K562 (cell line): ENCODE measurements around the gene GLCCI1. TPM values are rescaled to one million over a fixed set of nuclear protein-coding genes. Genes with fewer than 3 reads are reported as not detected.

Experiments
- ATAC-seq: fragments of 200-7000 bp; cut with Tn5 transposase; 3 replicates; pipeline ENCODE4 v1.9.1; 2020; ENCODE audit warnings: moderate library complexity
- BruUV-seq: library from RNA; stranded (reverse); fragments of 400-500 nt; replicated peaks from 2 replicates; lab custom pipeline; 2021; lab: Mats Ljungman, UMichigan
- CTCF ChIA-PET: fragments of 300-600 bp; formaldehyde crosslinking; extraction: SDS; loops from one replicate; lab custom pipeline; 2021; ENCODE audit warnings: low intra/inter-chr PET ratio; lab: Yijun Ruan, JAX
- POLR2A ChIA-PET: fragments of 300-600, 350-650 bp; sonication (Branson Sonifier 250); formaldehyde crosslinking; extraction: SDS; loops from one replicate; lab custom pipeline; 2021; ENCODE audit warnings: antibody characterized with exemption, inconsistent platforms; lab: Yijun Ruan, JAX
- DNase-seq, 4 experiments: peaks; one replicate each; pipeline versions ENCODE4 v3.0.0 to v3.0.0-alpha.2; 2011 to 2018; ENCODE audit warnings: low spot score in 3 of 4, mixed read lengths in 3 of 4; ENCODE audit errors: extremely low read depth in 1 of 4
- FAIRE-seq: peaks from 2 replicates; lab custom pipeline; 2011; peaks lifted over from hg19 to GRCh38; lab: Jason Lieb, UNC
- H2AFZ ChIP-seq: 2 replicates; pipeline ENCODE4 v1.6.0; 2011; ENCODE audit warnings: low read depth, low read length, control low read depth, inconsistent platforms
- H3K27ac ChIP-seq: fragments of 200-600 bp; 3 replicates; pipeline ENCODE4 v1.8.0; 2011; ENCODE audit warnings: low read depth, mild to moderate bottlenecking, control low read depth, inconsistent platforms, low read length, moderate library complexity, mixed read lengths; ENCODE audit errors: extremely low read depth
- H3K27me3 ChIP-seq, 2 experiments: fragments of 300-600 bp in 1 of 2; 2 replicates in 1 of 2; 3 replicates in 1 of 2; pipeline versions ENCODE4 v1.6.0 to v1.8.0; 2011; ENCODE audit warnings: inconsistent platforms in 2 of 2, low read length in 2 of 2, mild to moderate bottlenecking in 1 of 2, mixed read lengths in 1 of 2, moderate library complexity in 1 of 2; ENCODE audit not compliant: control insufficient read depth in 2 of 2, insufficient read depth in 2 of 2
- H3K36me3 ChIP-seq: fragments of 300-600 bp; 3 replicates; pipeline ENCODE4 v1.8.0; 2011; ENCODE audit warnings: mild to moderate bottlenecking, low read length, inconsistent platforms; ENCODE audit not compliant: control insufficient read depth, insufficient read depth
- H3K4me1 ChIP-seq, 2 experiments: fragments of 200-600 bp in 1 of 2; replicated peaks in 1 of 2; 2 replicates in 1 of 2; 3 replicates in 1 of 2; pipeline versions ENCODE4 v1.5.1 to v1.8.0; 2011; ENCODE audit warnings: inconsistent platforms in 2 of 2, low read length in 2 of 2, mild to moderate bottlenecking in 1 of 2, mixed read lengths in 1 of 2, moderate library complexity in 1 of 2; ENCODE audit not compliant: control insufficient read depth in 2 of 2, insufficient read depth in 2 of 2
- H3K4me2 ChIP-seq: 2 replicates; pipeline ENCODE4 v1.6.1; 2011; ENCODE audit warnings: low read length, control low read depth, inconsistent platforms, mixed read lengths; ENCODE audit not compliant: insufficient read depth
- H3K4me3 ChIP-seq: fragments of 200-600 bp; sonication (generic), shearing (Covaris generic); 2 replicates; pipeline ENCODE4 v1.5.1; 2016; ENCODE audit warnings: control low read depth, inconsistent platforms
- H3K79me2 ChIP-seq: fragments of 200-600 bp; 3 replicates; pipeline ENCODE4 v1.8.0; 2011; ENCODE audit warnings: low read length, inconsistent platforms; ENCODE audit not compliant: control insufficient read depth, insufficient read depth
- H3K9ac ChIP-seq, 2 experiments: 2 replicates each; pipeline versions ENCODE4 v1.6.0 to v1.6.1; 2011; ENCODE audit warnings: low read depth in 2 of 2, low read length in 2 of 2, control low read depth in 1 of 2, inconsistent platforms in 1 of 2, mild to moderate bottlenecking in 1 of 2, mixed read lengths in 1 of 2; ENCODE audit not compliant: insufficient read depth in 1 of 2
- H3K9me1 ChIP-seq: one replicate; pipeline ENCODE4 v1.6.0; 2011; ENCODE audit warnings: inconsistent platforms, mild to moderate bottlenecking, low read length, moderate library complexity; ENCODE audit not compliant: control insufficient read depth, insufficient read depth
- H3K9me3 ChIP-seq: replicated peaks from 2 replicates; pipeline ENCODE4 v1.5.1; 2011; ENCODE audit warnings: low read depth, low read length, inconsistent platforms; ENCODE audit not compliant: control insufficient read depth, insufficient read depth
- H4K20me1 ChIP-seq: replicated peaks from 2 replicates; pipeline ENCODE4 v1.6.1; 2011; ENCODE audit warnings: low read length, inconsistent platforms, mixed read lengths; ENCODE audit not compliant: control insufficient read depth, insufficient read depth
- FOXA3 ChIP-seq, 2 experiments: fragments of 450-650 bp in 1 of 2; sonication (generic) in 1 of 2; formaldehyde crosslinking; IDR thresholded peaks in 1 of 2; conservative IDR thresholded peaks in 1 of 2; 2 replicates each; pipeline versions ENCODE4 v1.4.0 to v1.8.0; 2020 to 2022; ENCODE audit warnings: mild to moderate bottlenecking in 2 of 2, missing genetic modification reagents in 1 of 2
- HDGF ChIP-seq: fragments of 450-650 bp; IDR thresholded peaks from 2 replicates; pipeline ENCODE4 v1.6.1; 2016
- SNIP1 ChIP-seq: fragments of 450-650 bp; IDR thresholded peaks from 2 replicates; pipeline ENCODE4 v1.7.1; 2017; ENCODE audit warnings: low read depth, mild to moderate bottlenecking
- ZNF324 ChIP-seq: fragments of 250-450 bp; sonication (Bioruptor Pico); IDR thresholded peaks from 2 replicates; pipeline ENCODE4 v1.4.0; 2020; ENCODE audit warnings: mild to moderate bottlenecking
- WGBS: fragments of 100-300 bp; shearing (Covaris generic); methylation state at CpG from one replicate; pipeline ENCODE4 v1.1.6; 2016; ENCODE audit warnings: low coverage, mixed read lengths; ENCODE audit not compliant: insufficient coverage; ENCODE audit errors: missing lambda C conversion rate; 5-methylcytosine and 5-hydroxymethylcytosine counted together
- in situ Hi-C: fragments of 300-500 bp; cut with MboI; formaldehyde crosslinking; loops from 4 replicates; pipeline ENCODE4 v1.15.0; 2018; ENCODE audit warnings: inconsistent platforms, mixed read lengths
- intact Hi-C: fragments of 100-400 bp; cut with micrococcal nuclease; formaldehyde crosslinking; loops from 2 replicates; pipeline ENCODE4 v1.14.2; 2022
- polyA plus RNA-seq, 8 experiments: library from polyadenylated mRNA; depleted of rRNA in 4 of 8; stranded (reverse) in 5 of 8; unstranded in 3 of 8; fragments of >200 nt; fragmentation: Nextera tagmentation in 2 of 8; fragmentation: Illumina TruSeq in 1 of 8; extraction: Ambion mirVana in 2 of 8; extraction: Trizol in 1 of 8; gene quantifications; 2 replicates each; pipeline versions ENCODE4 v1.2.1 to v1.2.3, GENCODE V29; 2011 to 2014; ENCODE audit warnings: inconsistent platforms in 1 of 8, missing spikeins in 1 of 8
- total RNA-seq, 7 experiments: library from RNA; depleted of rRNA in 6 of 7; stranded (reverse); fragments of >200 nt in 6 of 7; fragmentation: Illumina TruSeq in 2 of 7; extraction: Trizol in 2 of 7; gene quantifications; 2 replicates each; pipeline versions ENCODE4 v1.2.1 to v1.2.3, GENCODE V29; 2011 to 2021; ENCODE audit warnings: low replicate concordance in 1 of 7
- TF ChIP-seq, protein P1 (sequence below), 2 experiments: fragments of 450-650 bp; formaldehyde crosslinking in 1 of 2; IDR thresholded peaks; 2 replicates each; pipeline versions ENCODE4 v1.4.0 to v1.6.1; 2014 to 2020; ENCODE audit warnings: mild to moderate bottlenecking in 2 of 2, borderline replicate concordance in 1 of 2, low read depth in 1 of 2

Gene GLCCI1
- total and polyA plus RNA-seq, 9 of the 15 experiments (the other 6 are each of a cell fraction or from before 2014, with no cell fraction given): 2.7 to 11.9 (median 7.2) TPM

DNA sequence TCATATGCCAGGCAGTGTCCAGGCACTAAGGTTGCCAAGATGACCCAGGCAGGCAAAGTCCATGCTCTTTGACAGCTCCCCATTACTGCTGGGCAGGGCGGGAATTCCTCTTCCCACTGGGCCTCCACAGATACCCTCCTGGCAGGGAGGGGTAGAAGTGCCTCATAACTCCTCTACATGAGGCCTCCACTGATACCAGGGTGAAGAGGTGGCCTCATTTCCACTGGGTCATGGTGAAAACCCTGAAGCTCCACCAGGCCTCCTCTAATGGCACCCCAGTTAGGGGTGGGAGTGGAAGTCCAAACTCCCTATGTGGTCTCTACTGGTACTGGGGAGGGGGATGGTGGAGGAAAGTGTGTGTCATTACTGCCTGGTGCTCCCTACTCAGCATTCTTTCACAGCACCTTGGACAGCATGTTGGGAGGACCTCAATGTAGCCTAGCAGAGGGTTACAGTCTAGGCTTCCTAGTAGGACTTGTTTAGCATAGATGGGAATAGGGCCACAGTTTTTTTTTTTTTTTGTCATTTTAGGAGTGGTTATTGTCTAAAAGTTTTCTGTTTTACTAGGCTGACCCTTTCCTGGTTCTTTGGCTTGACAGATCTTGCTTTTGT lies 34.6 kb upstream of the GLCCI1 start:
- Histone ChIP-seq H3K4me1 (no peaks in the 10 kb centered on the region; a peak in 1 of 5 replicates), H3K27ac (no peak overlapping the region), H4K20me1 (no peaks in the 10 kb centered on the region), H3K4me2 (no peak overlapping the region), H3K79me2 (no peaks in the 10 kb centered on the region), H3K9ac (no peak overlapping the region), H3K9me1 (no peaks in the 10 kb centered on the region), H3K36me3 (no peaks in the 10 kb centered on the region), H3K4me3 (no peak overlapping the region), H3K9me3 (no peaks in the 10 kb centered on the region), H3K27me3 (peaks cover 0 to 5% of the 10 kb centered on the region in 2 experiments; a peak in 1 of 5 replicates), H2AFZ (no peak overlapping the region)
- no TSS peak for BruUV-seq
- CTCF ChIA-PET: no interaction called here
- TF ChIP-seq HDGF: no peak
- TF ChIP-seq, protein P1, sequence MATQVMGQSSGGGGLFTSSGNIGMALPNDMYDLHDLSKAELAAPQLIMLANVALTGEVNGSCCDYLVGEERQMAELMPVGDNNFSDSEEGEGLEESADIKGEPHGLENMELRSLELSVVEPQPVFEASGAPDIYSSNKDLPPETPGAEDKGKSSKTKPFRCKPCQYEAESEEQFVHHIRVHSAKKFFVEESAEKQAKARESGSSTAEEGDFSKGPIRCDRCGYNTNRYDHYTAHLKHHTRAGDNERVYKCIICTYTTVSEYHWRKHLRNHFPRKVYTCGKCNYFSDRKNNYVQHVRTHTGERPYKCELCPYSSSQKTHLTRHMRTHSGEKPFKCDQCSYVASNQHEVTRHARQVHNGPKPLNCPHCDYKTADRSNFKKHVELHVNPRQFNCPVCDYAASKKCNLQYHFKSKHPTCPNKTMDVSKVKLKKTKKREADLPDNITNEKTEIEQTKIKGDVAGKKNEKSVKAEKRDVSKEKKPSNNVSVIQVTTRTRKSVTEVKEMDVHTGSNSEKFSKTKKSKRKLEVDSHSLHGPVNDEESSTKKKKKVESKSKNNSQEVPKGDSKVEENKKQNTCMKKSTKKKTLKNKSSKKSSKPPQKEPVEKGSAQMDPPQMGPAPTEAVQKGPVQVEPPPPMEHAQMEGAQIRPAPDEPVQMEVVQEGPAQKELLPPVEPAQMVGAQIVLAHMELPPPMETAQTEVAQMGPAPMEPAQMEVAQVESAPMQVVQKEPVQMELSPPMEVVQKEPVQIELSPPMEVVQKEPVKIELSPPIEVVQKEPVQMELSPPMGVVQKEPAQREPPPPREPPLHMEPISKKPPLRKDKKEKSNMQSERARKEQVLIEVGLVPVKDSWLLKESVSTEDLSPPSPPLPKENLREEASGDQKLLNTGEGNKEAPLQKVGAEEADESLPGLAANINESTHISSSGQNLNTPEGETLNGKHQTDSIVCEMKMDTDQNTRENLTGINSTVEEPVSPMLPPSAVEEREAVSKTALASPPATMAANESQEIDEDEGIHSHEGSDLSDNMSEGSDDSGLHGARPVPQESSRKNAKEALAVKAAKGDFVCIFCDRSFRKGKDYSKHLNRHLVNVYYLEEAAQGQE (IDR thresholded peaks at IDR 0.05; ENCODE audit: borderline replicate concordance): peak; percentile 57
- TF ChIP-seq, protein P1 (CRISPR knock-in tag; IDR thresholded peaks at IDR 0.05; ENCODE audit: low read depth): no peak
- no peak for TF ChIP-seq ZNF324 (CRISPR knock-in tag)
- TF ChIP-seq FOXA3 (CRISPR knock-in tag; conservative IDR thresholded peaks at IDR 0.05 in 1 of 2, IDR thresholded peaks at IDR 0.05 in 1 of 2): no peak
- TF ChIP-seq SNIP1: no peak
- FAIRE-seq (no peak), DNase-seq (no peak), ATAC-seq (peak; percentile 35; the same call in 1 of the 3 replicates)
- WGBS: 0% methylated on average over 1 of the region's 1 CpG
- POLR2A ChIA-PET: interaction anchor here (0.9 kb wide), 1 partner anchor 39 kb away, joined by 3 read pairs; no protein-coding TSS in a partner anchor
- intact Hi-C loops: no loop called here
- in situ Hi-C loops: no loop called here
